WI38 (cell line): ENCODE results near the gene MRPL39.
"Not testable (repeated sequence)": the region's sequence is repeated elsewhere in the genome, so short reads cannot be mapped to it uniquely, and the experiment has no call there.

ENCODE experiments used
- H3K4me3 ChIP-seq: 2 replicates; pipeline ENCODE4 v1.5.1; 2011; ENCODE audit warnings: low read depth, mild to moderate bottlenecking, control low read depth, low read length
- CTCF ChIP-seq: IDR thresholded peaks from 2 replicates; pipeline ENCODE4 v1.5.1; 2012; ENCODE audit warnings: low read depth, mild to moderate bottlenecking, control low read depth, low read length

MRPL39 gene

GRCh38 chr21:25632296-25632695 lies 25.0 kb upstream of the MRPL39 start:
- no peak for TF ChIP-seq CTCF
- H3K4me3 ChIP-seq = no peak overlapping the region

GRCh38 chr21:25626757-25627156 lies 19.5 kb upstream of the MRPL39 start:
- no peak overlapping the region for H3K4me3 ChIP-seq
- no peak for TF ChIP-seq CTCF

GRCh38 chr21:25625776-25626555 lies 18.7 kb upstream of the MRPL39 start:
- not testable (repeated sequence) for H3K4me3 ChIP-seq

- no peak for TF ChIP-seq CTCF
- no peak overlapping the region for H3K4me3 ChIP-seq
These were observed 17.8 kb upstream of the MRPL39 start for GRCh38 chr21:25625036-25625435.

GRCh38 chr21:25624511-25624910 lies 17.2 kb upstream of the MRPL39 start:
- no peak for TF ChIP-seq CTCF
- no peak overlapping the region for H3K4me3 ChIP-seq

GRCh38 chr21:25619198-25619597 lies 11.9 kb upstream of the MRPL39 start:
- no peak overlapping the region for H3K4me3 ChIP-seq
- no peak for TF ChIP-seq CTCF

GRCh38 chr21:25615880-25616279 lies 8.6 kb upstream of the MRPL39 start:
- H3K4me3 ChIP-seq = no peak overlapping the region
- TF ChIP-seq CTCF = no peak

GRCh38 chr21:25614441-25614840 lies 7.2 kb upstream of the MRPL39 start:
- no peak overlapping the region for H3K4me3 ChIP-seq
- TF ChIP-seq CTCF = no peak
